Esophagus mucosa (tissue), 1 donor: ENCODE results near the gene IL33. TPM values are rescaled to one million over a fixed set of nuclear protein-coding genes. Genes with fewer than 3 reads are reported as not detected.

Source experiments
- ATAC-seq: fragments of 200-7000 bp; cut with Tn5 transposase; one replicate; pipeline ENCODE4 v1.9.1; 2020
- total RNA-seq: library from RNA; stranded (reverse); gene quantifications from one replicate; pipeline ENCODE4 v1.2.4, GENCODE V29; 2023
- donor health status: DM: yes; HTN: yes; CAD: no.

IL33 gene
- total RNA-seq, 1 donor from 2014 or later, result 30.9 TPM

- ATAC-seq, result peak; percentile 59
Observed at GRCh38 chr9:6305954-6306563, 90.5 kb downstream of the IL33 start.

Other genes with a start within 250 kb of the IL33 start
- 7.5 TPM for gene RANBP6, start 200.2 kb upstream of the IL33 start, total RNA-seq
- gene TPD52L3, start 112.6 kb downstream of the IL33 start, total RNA-seq, result not detected
- 19.6 TPM for gene UHRF2, start 197.4 kb downstream of the IL33 start, total RNA-seq